ENCODE data around the gene RUVBL2.
A peak's percentile ranks its signal among the peaks of the same experiment; 100 is the strongest.

The RUVBL2 gene

GRCh38 chr19:48954595-48955307 lies 38.9 kb upstream of the RUVBL2 start, which contains the start of gene BAX:
Gene BAX, plus strand, starts transcription at chr19:48954875. Its CDS starts 54 bp downstream, at chr19:48954929.
- TF ChIP-seq EGR1 (IDR thresholded peaks at IDR 0.05) (peak; percentile 59; the same call in 1 of the 2 replicates), YY1 (IDR thresholded peaks at IDR 0.05; ENCODE audit: low read depth) (peak; percentile 99), TAF1 (IDR thresholded peaks at IDR 0.05; ENCODE audit: low read depth) (peak; percentile 38; the same call in 1 of the 2 replicates), TCF12 (IDR thresholded peaks at IDR 0.05; ENCODE audit: low read depth) (peak; percentile 33; the same call in 1 of the 2 replicates), TEAD4 (IDR thresholded peaks at IDR 0.05) (no peak), MAX (IDR thresholded peaks at IDR 0.05) (peak; percentile 87), EP300 (IDR thresholded peaks at IDR 0.05; ENCODE audit: borderline replicate concordance) (no peak), USF1 (IDR thresholded peaks at IDR 0.05) (peak; percentile 100), CREB1 (IDR thresholded peaks at IDR 0.05; ENCODE audit: low read depth) (no peak), ZBTB7A (IDR thresholded peaks at IDR 0.05; ENCODE audit: low read depth) (peak; percentile 57; the same call in 1 of the 2 replicates)

- 0 out of 2 replicates have a peak, but pooled peaks have one; percentile 11 for TF ChIP-seq TAF1 (IDR thresholded peaks at IDR 0.05; ENCODE audit: low read depth)
- no peak for TF ChIP-seq CEBPB (IDR thresholded peaks at IDR 0.05)
Measured at GRCh38 chr19:48955308-48955958, 38.3 kb upstream of the RUVBL2 start.

GRCh38 chr19:48958006-48958405 lies 35.7 kb upstream of the RUVBL2 start:
- TF ChIP-seq CEBPB (IDR thresholded peaks at IDR 0.05) (no peak), TEAD4 (IDR thresholded peaks at IDR 0.05) (no peak), TAF1 (IDR thresholded peaks at IDR 0.05; ENCODE audit: low read depth) (no peak), RAD21 (IDR thresholded peaks at IDR 0.05; ENCODE audit: low read depth) (no peak), TCF12 (IDR thresholded peaks at IDR 0.05; ENCODE audit: low read depth) (no peak), REST (IDR thresholded peaks at IDR 0.05; ENCODE audit: low read depth) (no peak), MAX (IDR thresholded peaks at IDR 0.05) (no peak), YY1 (IDR thresholded peaks at IDR 0.05; ENCODE audit: low read depth) (no peak), CREB1 (IDR thresholded peaks at IDR 0.05; ENCODE audit: low read depth) (no peak), ZBTB7A (IDR thresholded peaks at IDR 0.05; ENCODE audit: low read depth) (no peak)

GRCh38 chr19:48959341-48960239 lies 34.1 kb upstream of the RUVBL2 start:
- TF ChIP-seq TEAD4 (IDR thresholded peaks at IDR 0.05) (no peak), NFIC (IDR thresholded peaks at IDR 0.05) (no peak), RAD21 (IDR thresholded peaks at IDR 0.05; ENCODE audit: low read depth) (no peak), EP300 (IDR thresholded peaks at IDR 0.05; ENCODE audit: borderline replicate concordance) (no peak), MAX (IDR thresholded peaks at IDR 0.05) (no peak), ZBTB7A (IDR thresholded peaks at IDR 0.05; ENCODE audit: low read depth) (no peak)

- TF ChIP-seq CREB1 (IDR thresholded peaks at IDR 0.05; ENCODE audit: low read depth) (no peak), YY1 (IDR thresholded peaks at IDR 0.05; ENCODE audit: low read depth) (no peak), REST (IDR thresholded peaks at IDR 0.05; ENCODE audit: low read depth) (no peak), TCF12 (IDR thresholded peaks at IDR 0.05; ENCODE audit: low read depth) (no peak), RAD21 (IDR thresholded peaks at IDR 0.05; ENCODE audit: low read depth) (no peak), FOXM1 (IDR thresholded peaks at IDR 0.05; ENCODE audit: borderline replicate concordance, low read depth) (no peak)
Measured at GRCh38 chr19:48961051-48961649, 32.5 kb upstream of the RUVBL2 start.

Measured in Ishikawa (cell line).